HG03571 (cell line): ENCODE measurements around the gene RPS14.
"Not testable (repeated sequence)": the region's sequence is repeated elsewhere in the genome, so short reads cannot be mapped to it uniquely, and the experiment has no call there.

Source experiments
- ATAC-seq: cut with Tn5 transposase; IDR thresholded peaks from one replicate; pipeline ENCODE4 v1.9.1; 2021; ENCODE audit not compliant: unreplicated experiment

Gene RPS14

GRCh38 chr5:150447188-150447587 is 2.4 kb downstream of the RPS14 start:
- no peak for ATAC-seq

- no peak for ATAC-seq
Observed at GRCh38 chr5:150446583-150446982, 3.0 kb downstream of the RPS14 start.

- ATAC-seq = no peak
Observed at GRCh38 chr5:150446088-150446487, 3.5 kb downstream of the RPS14 start.

GRCh38 chr5:150444770-150445169 is 4.8 kb downstream of the RPS14 start:
- ATAC-seq = no peak

GRCh38 chr5:150443242-150444075 is 6.1 kb downstream of the RPS14 start:
- ATAC-seq = no peak

GRCh38 chr5:150442699-150443080 is 6.8 kb downstream of the RPS14 start:
- no peak for ATAC-seq

- ATAC-seq = no peak
Observed at GRCh38 chr5:150441813-150442698, 7.5 kb downstream of the RPS14 start.

- no peak for ATAC-seq
Observed at GRCh38 chr5:150440948-150441812, 8.4 kb downstream of the RPS14 start.

- ATAC-seq = no peak
Observed at GRCh38 chr5:150438873-150439546, 10.5 kb downstream of the RPS14 start.

GRCh38 chr5:150436141-150436680 is 13.3 kb downstream of the RPS14 start:
- ATAC-seq = peak; percentile 95

- no peak for ATAC-seq
Observed at GRCh38 chr5:150434464-150434863, 15.1 kb downstream of the RPS14 start.

GRCh38 chr5:150431574-150431973 is 18.0 kb downstream of the RPS14 start:
- no peak for ATAC-seq

GRCh38 chr5:150431048-150431447 is 18.5 kb downstream of the RPS14 start:
- no peak for ATAC-seq

- ATAC-seq = no peak
Observed at GRCh38 chr5:150429410-150429873, 20.1 kb downstream of the RPS14 start.

- no peak for ATAC-seq
Observed at GRCh38 chr5:150428978-150429377, 20.6 kb downstream of the RPS14 start.

- ATAC-seq = no peak
Observed at GRCh38 chr5:150428106-150428876, 21.2 kb downstream of the RPS14 start.

GRCh38 chr5:150426165-150426564 is 23.4 kb downstream of the RPS14 start:
- not testable (repeated sequence) for ATAC-seq

- ATAC-seq = no peak
Observed at GRCh38 chr5:150422758-150423157, 26.8 kb downstream of the RPS14 start.

- no peak for ATAC-seq
Observed at GRCh38 chr5:150422075-150422474, 27.5 kb downstream of the RPS14 start.
